ENCODE results near the gene CARD11. TPM values are rescaled to one million over a fixed set of nuclear protein-coding genes. Genes with fewer than 3 reads are reported as not detected.

Gene CARD11
- total and polyA plus RNA-seq, 2 experiments from 2014 or later = 0.15 TPM; not detected in 1

DNA sequence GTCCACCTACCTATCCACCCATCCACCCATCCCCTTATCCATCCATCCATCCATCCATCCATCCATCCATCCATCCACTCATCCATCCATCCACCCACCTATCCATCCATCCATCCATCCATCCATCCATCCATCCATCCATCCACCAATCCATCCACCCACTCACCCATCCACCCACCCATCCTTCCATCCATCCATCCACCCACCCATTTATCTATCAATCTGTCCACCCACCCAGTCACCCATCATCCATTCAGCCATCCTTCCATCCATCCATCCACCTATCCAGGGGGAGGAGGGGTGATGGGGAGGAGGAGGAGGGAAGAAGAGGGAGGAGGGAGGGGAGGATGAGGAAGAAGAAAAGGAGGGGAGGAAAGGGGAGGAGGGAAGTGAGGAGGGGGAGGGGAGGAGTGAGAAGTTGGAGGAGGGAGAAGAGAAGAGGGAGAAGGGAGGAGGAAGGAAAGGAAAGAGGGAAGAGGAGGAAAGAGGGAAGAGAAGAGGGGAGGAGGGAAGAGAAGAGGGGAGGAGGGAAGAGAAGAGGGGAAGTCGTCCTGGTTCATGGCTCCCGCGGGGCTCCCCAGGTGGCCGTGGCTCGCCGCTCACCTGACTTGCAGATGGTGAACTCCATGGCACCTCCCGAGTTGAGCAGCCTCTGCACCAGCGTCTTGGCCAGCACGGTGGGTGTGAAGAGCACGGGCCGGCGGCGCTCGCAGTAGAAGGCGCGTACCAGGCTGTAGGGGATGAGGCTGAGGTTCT lies 130.8 kb downstream of the CARD11 start:
- no peak for DNase-seq (ENCODE audit: low read depth in 1 of 2, low spot score in 1 of 2)
- H3K27me3 ChIP-seq = no peaks in the 10 kb centered on the region
- H3K27ac ChIP-seq = no peak overlapping the region
- no peaks in the 10 kb centered on the region for H3K9me3 ChIP-seq (ENCODE audit: low read depth)
- TF ChIP-seq, protein P1, sequence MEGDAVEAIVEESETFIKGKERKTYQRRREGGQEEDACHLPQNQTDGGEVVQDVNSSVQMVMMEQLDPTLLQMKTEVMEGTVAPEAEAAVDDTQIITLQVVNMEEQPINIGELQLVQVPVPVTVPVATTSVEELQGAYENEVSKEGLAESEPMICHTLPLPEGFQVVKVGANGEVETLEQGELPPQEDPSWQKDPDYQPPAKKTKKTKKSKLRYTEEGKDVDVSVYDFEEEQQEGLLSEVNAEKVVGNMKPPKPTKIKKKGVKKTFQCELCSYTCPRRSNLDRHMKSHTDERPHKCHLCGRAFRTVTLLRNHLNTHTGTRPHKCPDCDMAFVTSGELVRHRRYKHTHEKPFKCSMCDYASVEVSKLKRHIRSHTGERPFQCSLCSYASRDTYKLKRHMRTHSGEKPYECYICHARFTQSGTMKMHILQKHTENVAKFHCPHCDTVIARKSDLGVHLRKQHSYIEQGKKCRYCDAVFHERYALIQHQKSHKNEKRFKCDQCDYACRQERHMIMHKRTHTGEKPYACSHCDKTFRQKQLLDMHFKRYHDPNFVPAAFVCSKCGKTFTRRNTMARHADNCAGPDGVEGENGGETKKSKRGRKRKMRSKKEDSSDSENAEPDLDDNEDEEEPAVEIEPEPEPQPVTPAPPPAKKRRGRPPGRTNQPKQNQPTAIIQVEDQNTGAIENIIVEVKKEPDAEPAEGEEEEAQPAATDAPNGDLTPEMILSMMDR (IDR thresholded peaks at IDR 0.05; ENCODE audit: low read depth, low read length) = no peak
- no peaks in the 10 kb centered on the region for H3K4me1 ChIP-seq (ENCODE audit: low read depth)
- no peak overlapping the region for H3K4me3 ChIP-seq
- H3K36me3 ChIP-seq = no peaks in the 10 kb centered on the region

- no peak for DNase-seq (ENCODE audit: low read depth in 1 of 2, low spot score in 1 of 2)
- Histone ChIP-seq H3K9me3 (ENCODE audit: low read depth) (no peaks in the 10 kb centered on the region), H3K36me3 (no peaks in the 10 kb centered on the region), H3K4me1 (ENCODE audit: low read depth) (no peaks in the 10 kb centered on the region), H3K27me3 (no peaks in the 10 kb centered on the region), H3K4me3 (no peak overlapping the region), H3K27ac (no peak overlapping the region)
- TF ChIP-seq, protein P1 (IDR thresholded peaks at IDR 0.05; ENCODE audit: low read depth, low read length) = no peak
These were observed 132.2 kb downstream of the CARD11 start for GRCh38 chr7:2911466-2911865.

DNA sequence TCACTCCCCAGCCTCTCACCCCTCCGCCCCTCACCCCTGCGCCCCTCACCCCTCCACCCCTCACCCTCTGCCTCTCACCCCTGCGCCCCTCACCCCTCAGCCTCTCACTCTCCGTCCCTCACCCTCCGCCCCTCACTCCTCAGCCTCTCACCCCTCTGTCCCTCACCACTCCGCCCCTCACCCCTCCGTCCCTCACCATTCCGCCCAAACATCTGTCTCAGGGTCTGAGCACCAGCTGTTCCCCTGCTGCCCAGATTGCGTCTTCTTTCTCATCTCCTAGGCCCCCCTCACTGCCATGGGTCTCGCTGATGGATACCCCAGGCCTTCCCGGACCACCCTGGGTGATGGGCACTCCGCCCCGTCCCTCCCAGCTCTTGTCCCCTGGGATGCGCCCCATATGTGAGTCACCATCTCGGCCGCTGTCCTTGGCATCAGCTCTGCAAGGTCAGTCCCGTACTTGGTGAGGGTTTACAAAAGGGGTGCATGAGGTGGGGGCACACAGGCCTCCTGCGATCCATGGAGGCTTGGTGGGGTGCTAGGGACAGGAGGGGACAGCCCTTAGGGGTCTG lies 134.1 kb downstream of the CARD11 start:
- TF ChIP-seq, protein P1 (IDR thresholded peaks at IDR 0.05; ENCODE audit: low read depth, low read length) = no peak
- Histone ChIP-seq H3K9me3 (ENCODE audit: low read depth) (no peaks in the 10 kb centered on the region), H3K36me3 (no peaks in the 10 kb centered on the region), H3K27me3 (no peaks in the 10 kb centered on the region), H3K4me3 (no peak overlapping the region), H3K4me1 (ENCODE audit: low read depth) (no peaks in the 10 kb centered on the region), H3K27ac (no peak overlapping the region)
- no peak for DNase-seq (ENCODE audit: low read depth in 1 of 2, low spot score in 1 of 2)

GRCh38 chr7:2909043-2909442 lies 134.6 kb downstream of the CARD11 start:
- Histone ChIP-seq H3K9me3 (ENCODE audit: low read depth) (no peaks in the 10 kb centered on the region), H3K27me3 (no peaks in the 10 kb centered on the region), H3K27ac (no peak overlapping the region), H3K36me3 (no peaks in the 10 kb centered on the region), H3K4me3 (no peak overlapping the region), H3K4me1 (ENCODE audit: low read depth) (no peaks in the 10 kb centered on the region)
- no peak for DNase-seq (ENCODE audit: low read depth in 1 of 2, low spot score in 1 of 2)
- TF ChIP-seq, protein P1 (IDR thresholded peaks at IDR 0.05; ENCODE audit: low read depth, low read length) = no peak

- Histone ChIP-seq H3K27me3 (no peaks in the 10 kb centered on the region), H3K36me3 (no peaks in the 10 kb centered on the region), H3K9me3 (ENCODE audit: low read depth) (no peaks in the 10 kb centered on the region), H3K4me1 (ENCODE audit: low read depth) (no peaks in the 10 kb centered on the region), H3K4me3 (no peak overlapping the region), H3K27ac (no peak overlapping the region)
- no peak for DNase-seq (ENCODE audit: low read depth in 1 of 2, low spot score in 1 of 2)
- TF ChIP-seq, protein P1 (IDR thresholded peaks at IDR 0.05; ENCODE audit: low read depth, low read length) = no peak
These were observed 135.5 kb downstream of the CARD11 start for GRCh38 chr7:2908103-2908683.

Measured in cardiac muscle cell (in vitro differentiated cells and primary cell).